LNCAP (cell line): ENCODE results near the gene SLC35D2.

Source experiments
- TF ChIP-seq, protein P1 (sequence below): fragments of 450-650 bp; IDR thresholded peaks from 2 replicates; pipeline ENCODE4 v1.5.1; 2017; ENCODE audit warnings: mild to moderate bottlenecking

The SLC35D2 gene

DNA sequence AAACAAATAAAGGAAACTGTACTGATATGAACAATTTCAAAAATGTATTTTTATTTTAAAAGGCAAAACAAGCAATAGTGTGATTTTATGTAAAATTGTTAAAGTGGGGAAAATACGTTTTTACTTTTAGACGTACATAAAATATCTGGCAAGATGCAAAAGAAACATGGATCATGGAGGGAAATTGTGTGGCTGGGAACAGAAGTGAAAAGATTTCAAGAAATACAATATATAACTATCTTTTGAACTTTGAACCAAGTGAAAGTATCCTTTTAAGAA, 36.1 kb upstream of the SLC35D2 start:
- TF ChIP-seq, protein P1, sequence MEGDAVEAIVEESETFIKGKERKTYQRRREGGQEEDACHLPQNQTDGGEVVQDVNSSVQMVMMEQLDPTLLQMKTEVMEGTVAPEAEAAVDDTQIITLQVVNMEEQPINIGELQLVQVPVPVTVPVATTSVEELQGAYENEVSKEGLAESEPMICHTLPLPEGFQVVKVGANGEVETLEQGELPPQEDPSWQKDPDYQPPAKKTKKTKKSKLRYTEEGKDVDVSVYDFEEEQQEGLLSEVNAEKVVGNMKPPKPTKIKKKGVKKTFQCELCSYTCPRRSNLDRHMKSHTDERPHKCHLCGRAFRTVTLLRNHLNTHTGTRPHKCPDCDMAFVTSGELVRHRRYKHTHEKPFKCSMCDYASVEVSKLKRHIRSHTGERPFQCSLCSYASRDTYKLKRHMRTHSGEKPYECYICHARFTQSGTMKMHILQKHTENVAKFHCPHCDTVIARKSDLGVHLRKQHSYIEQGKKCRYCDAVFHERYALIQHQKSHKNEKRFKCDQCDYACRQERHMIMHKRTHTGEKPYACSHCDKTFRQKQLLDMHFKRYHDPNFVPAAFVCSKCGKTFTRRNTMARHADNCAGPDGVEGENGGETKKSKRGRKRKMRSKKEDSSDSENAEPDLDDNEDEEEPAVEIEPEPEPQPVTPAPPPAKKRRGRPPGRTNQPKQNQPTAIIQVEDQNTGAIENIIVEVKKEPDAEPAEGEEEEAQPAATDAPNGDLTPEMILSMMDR, result no peak

DNA sequence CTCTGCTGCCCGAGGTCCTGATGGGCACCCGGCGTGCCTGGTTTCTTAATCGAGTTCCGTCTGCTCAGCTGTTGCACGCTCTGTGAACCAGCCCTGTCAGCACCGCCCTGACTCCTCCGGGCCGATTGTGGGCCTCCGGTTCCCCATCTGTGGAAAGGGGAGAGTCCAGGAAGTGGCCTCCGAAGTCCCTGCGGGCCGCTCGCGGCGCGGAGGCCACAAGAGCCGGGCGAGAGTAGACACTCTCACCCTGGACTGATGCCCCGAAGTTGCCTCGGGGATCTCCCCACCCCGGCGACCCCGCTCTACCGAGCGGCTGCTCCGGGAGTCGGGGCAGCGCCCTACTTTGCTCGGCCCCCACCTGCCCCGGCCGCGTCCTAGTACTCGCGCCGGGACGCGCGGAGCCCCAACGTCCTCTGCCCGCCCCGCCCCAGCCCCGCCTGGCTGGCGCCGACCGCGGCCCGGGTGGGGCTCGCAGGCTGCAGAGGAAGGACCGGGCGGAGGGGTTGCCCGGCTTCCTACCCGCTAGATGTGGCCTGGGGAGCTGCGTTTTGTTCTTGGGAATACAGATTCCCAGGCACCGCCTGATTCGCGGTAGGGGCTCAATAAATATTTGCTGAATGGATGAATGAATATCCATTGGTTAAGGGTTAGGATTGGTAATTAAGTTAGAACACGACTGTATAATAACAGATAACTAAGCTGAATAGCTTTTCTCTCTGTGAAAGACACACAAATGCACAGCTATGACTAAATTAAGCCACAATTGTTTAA, 35.6 kb upstream of the SLC35D2 start:
- TF ChIP-seq, protein P1, result no peak

DNA sequence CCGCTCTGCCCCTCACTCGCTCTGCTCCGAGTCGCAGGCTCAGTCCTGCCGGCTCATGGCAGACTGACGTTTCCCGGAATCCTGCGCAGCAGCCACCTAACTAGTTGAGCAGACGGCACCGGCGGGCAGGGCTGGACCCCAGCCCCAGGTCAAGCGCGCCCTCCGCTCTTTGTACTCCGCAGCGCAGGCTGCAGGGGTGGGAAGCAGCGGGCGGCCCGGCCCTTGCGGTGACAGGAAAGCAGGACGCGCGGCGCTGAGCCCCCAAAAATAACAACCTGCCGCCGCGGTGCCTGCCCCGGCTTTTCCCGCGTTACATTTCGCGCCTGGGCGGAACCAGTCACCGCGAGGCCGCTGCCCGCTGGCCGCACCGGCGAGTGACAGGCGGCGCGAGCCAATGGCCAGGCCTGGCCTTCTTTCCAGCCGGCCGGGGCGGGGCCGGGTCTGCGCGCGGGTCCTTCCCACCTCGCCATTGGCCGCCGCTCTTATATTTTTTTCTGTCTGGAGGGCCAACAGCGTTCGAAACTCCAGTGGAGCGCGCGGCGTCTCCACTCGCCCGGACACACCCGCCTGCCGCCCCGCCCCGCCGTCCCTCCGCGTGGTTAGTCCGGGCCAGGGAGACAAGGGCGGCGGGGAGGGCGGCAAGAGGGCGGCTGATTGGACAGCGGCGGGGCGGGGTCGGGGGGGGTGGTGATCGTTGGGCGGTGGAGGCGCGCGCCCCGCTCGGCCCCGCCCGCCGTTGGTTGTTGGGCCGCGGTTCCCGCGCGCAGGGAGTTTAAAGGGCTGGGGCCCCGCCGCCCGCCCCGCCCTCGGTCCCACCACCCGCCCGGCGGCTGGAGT, 34.8 kb upstream of the SLC35D2 start, which contains the start of gene ZNF367:
TSS of gene ZNF367 (minus strand) at position 288 of the 837 bp plus-strand sequence. CDS start 338 bp downstream, outside the sequence.
- TF ChIP-seq, protein P1, result no peak

GRCh38 chr9:96417661-96418082, 34.2 kb upstream of the SLC35D2 start:
- TF ChIP-seq, protein P1, result no peak

- TF ChIP-seq, protein P1, result no peak; the same call in 1 of the 2 replicates
Measured at GRCh38 chr9:96417051-96417586, 33.6 kb upstream of the SLC35D2 start.

- TF ChIP-seq, protein P1, result no peak
Measured at GRCh38 chr9:96413302-96414221, 30.1 kb upstream of the SLC35D2 start.
